Measurements from ENCODE around the gene OPN4.

DNA sequence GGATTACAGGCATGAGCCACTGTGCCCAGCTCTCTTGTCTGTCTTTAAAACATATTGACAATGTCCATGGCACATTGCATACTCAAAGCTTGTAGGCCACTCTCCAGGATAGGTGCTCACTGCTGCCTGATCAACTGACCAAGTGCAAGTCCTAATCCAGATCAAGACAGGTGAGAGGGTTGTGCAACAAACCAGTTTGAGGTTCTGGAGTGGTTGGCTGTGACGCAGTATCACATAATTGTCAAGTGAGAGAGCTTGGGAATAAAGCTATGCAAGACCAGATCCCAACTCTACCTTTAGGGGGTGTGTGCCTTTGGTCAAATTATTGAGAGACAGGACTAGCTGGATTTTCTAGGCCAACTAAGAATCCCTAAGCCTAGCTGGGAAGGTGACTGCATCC lies 43.0 kb upstream of the OPN4 start:
- TF ChIP-seq POLR2AphosphoS5 (IDR thresholded peaks at IDR 0.05) (no peak), CTCF (IDR thresholded peaks at IDR 0.05) (no peak)
